GM18502 (cell line): ENCODE data around the gene FLII.
"Not testable (repeated sequence)": the region's sequence is repeated elsewhere in the genome, so short reads cannot be mapped to it uniquely, and the experiment has no call there.

Source experiments
- ATAC-seq: cut with Tn5 transposase; IDR thresholded peaks from one replicate; pipeline ENCODE4 v1.9.1; 2021; ENCODE audit warnings: mild to moderate bottlenecking; ENCODE audit not compliant: unreplicated experiment, poor library complexity

The FLII gene

DNA sequence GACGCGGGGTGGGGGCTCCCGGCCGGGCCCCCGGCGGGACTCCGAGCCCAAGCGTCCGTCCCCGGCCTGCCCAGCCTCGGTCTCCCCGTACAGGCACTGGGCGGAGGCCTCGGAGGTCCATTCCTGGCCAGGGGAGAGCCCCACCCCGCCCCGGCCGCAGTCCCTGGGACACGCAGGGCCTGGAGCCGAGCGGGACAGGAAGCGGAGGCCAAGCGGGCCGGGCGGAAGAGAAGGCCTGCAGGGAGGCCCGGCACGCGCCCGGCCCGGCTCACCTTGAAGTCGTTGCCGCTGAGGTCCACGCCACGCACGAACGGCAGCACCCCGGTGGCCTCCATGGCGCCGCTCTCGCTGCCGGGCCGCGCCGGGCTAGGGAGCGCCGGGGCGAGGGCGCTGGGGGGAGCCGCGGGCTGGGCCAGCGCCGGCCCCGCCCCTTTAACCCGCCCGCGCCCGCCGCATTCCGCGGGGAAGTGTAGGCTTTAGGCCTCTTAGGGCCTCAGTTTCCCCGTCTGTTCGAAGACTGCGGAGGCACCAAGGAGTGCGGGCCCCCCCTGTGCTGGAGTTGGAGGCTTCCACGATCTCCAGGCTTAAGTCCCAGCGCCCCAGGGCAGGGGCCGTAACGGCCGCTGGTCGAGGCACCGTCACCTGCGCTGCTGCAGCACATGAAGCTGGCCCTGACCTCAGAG is at the start of gene FLII:
FLII (minus strand) TSS at position 383 of the 683 bp plus-strand sequence; CDS start at position 335, 48 bp downstream.
- ATAC-seq, result peak; percentile 29

DNA sequence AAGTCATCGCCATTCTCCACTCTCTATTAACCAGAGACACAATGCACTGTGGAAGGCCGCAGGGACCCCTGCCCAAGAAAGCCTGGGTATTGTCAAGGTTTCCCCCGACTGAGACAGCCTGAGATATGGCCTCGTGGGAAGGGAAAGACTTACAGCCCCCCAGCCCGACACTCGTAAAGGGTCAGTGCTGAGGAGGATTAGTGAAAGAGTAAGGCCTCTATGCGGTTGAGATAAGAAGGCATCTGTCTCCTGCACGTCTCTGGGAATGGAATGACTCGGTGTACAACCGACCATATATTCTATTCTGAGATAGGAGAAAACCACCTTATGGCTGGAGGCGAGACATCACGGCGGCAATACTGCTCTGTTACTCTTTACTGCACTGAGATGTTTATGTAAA is 44.7 kb upstream of the FLII start:
- not testable (repeated sequence) for ATAC-seq

DNA sequence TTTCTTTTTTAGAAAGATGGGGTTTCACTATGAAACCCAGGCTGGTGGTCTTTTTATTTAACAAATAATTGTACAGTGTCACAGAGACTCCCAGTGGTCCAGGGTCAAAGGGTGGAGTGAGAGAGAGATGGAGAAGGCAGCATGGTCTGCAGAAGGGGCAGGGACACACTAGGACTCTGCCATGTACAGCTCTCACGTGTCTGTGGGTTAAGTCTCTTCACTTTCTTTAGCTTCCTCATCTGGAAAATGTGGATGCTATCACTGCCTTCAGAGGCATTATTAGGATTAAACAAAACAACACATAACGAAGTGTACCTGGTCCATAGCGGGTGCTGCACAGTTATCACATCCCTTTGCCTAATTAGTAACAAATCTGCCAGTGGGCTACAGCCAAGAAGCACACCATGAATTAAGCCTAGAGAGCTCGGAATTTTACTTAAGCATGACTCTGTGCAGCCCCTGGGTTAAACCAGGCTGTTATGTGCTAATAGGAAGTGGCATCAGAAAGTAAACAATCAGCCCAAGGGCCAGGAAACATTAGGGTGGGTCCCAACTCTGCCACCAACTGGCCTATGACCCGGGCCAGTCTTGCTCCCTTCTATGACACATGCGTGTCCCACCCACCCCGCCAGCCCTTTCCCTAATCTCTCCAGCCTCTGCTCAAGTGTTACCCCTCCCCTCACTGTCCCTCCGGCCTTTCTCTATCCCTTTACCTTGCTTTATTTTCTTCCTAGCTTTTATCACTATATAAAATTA is 42.4 kb upstream of the FLII start:
- no peak for ATAC-seq

DNA sequence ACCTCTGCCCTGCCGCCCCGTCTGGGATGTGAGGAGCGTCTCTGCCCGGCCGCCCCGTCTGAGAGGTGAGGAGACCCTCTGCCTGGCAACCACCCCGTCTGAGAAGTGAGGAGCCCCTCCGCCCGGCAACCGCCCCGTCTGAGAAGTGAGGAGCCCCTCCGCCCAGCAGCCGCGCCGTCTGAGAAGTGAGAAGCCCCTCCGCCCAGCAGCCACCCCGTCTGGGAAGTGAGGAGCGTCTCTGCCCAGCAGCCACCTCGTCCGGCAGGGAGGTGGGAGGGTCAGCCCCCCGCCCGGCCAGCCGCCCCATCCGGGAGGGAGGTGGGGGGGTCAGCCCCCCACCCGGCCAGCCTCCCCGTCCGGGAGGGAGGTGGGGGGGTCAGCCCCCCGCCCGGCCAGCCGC is 39.5 kb upstream of the FLII start:
- not testable (repeated sequence) for ATAC-seq

DNA sequence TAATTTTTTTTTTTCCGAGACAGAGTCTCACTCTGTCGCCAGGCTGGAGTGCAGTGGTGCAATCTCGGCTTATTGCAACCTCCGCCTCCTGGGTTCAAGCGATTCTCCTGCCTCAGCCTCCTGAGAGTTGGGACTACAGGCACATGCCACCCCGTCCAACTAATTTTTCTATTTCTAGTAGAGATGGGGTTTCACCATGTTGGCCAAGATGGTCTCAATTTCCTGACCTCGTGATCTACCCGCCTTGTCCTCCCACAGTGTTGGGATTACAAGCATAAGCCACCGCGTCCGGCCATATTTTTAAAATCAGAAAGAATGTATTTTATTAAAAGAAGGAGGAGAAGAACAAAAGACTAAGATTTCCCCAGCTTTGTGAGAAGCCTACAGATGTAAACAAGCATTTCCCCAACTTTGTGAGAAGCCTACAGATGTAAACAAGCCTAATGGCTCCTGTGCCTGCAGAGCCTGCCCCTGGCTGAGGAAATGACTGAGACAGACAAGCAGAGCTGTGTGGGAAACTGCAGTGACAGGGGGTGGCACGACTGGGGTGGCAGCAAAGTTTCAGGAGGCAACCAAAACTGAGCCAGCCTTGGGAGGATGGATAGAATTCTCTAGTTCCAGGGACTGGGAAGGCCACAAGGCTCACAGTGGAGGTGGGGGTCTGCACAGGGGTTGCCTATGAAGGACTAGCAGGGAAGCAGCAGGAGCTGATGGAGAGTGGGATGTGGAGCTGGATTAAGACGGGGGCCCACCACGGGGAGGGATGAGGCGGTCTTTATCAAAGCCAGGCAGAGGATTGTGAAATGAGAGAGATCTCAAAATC is 33.4 kb upstream of the FLII start:
- ATAC-seq, result no peak

DNA sequence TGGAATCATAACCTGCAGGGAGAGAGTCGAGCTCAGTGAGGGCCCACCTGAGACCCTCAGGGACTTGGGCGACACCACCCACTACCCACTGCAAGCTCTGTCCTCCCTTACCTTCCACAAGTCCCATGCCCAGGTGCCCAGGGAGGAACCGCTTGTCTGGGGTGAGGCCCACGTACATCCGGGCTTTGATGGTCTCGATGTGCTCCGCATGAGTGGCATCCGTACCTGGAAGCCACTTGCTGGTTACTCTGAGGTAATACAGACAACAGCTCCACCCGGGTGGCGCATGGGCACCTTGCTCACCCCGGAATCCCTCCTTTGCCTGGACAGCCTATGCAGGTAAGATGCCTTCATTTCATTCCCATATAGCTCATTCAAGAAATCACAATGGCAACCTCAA is 26.8 kb upstream of the FLII start:
- no peak for ATAC-seq

DNA sequence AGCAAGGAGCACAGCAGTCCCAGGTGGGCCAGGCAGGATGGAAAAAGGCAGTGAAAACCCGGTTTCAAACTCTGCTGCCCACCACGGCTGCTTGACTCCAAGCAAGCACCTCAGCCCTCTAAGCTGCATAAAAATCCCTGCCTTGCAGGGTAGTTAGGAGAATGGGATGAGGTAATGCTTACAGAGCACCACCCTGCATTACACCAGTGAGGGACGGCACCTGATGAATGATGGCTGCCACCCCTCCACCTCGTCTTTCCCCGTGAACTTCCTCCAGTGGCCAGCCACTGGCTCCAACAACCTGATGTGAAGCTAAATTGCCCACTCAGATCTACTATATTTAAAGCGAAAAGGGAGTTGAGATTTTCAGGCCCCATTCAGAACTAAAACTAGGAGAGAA is 23.2 kb upstream of the FLII start:
- ATAC-seq, result no peak

DNA sequence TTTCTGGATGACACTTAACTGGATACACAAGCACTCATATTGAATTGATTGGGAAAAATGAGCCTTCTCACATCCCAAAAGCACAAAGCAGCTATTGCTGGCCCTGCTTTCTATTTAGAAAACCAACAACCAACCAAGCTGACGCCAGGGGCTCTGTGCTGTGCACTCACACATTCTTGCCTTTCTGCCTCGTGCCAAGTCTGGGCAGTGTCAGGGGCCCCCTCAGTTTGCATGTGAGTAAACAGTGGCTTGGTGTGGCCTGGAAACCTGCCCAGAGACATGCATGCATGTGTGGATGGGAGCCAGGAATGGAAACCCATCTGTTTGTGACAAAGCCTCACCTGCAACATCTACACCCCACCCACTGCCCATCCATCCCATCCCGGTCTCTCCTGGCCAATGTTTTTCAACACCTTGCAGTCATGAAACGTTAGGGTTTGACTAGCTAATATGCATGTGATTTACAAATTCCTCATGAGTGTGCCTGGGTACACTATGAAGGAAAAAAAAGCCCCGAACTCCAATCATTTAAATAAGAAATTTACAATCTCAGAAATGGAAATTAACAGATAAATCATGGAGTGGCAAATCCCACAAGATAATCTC is 22.3 kb upstream of the FLII start:
- no peak for ATAC-seq

DNA sequence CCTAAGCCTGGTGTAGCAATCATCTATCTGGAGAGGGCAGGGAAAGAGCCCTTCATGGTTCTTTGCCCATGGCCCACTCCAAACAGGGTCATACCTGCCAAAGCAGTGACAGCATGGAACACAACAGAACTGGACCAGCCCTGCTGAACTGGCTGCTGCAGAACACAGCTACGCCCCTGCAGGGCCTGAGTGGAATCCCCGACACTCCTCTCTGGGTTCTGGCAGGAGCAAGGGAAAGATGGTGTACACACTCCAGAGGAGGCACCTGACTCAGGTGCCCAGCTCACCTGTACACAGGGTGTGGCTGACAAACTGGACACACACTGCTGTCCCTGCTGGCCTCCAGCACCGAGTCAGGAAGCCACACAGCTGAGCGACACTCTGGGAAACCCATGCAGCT is 21.7 kb upstream of the FLII start:
- no peak for ATAC-seq

DNA sequence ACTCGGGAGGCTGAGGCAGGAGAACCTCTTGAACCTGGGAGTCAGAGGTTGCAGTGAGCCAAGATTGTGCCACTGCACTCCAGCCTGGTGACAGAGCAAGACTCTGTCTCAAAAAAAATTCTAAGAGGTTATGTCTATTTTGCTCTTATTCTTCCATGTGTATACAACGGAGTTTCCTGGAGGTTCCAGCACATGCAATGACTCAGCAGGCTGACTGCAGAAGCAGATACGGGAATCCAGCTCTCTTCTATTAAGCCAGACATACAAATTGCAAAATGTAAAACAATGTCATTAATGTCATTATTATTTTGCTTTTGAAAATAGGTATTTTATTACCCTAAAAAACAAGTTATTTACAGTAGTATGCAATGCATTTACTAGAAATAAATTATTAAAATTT is 20.3 kb upstream of the FLII start:
- no peak for ATAC-seq

DNA sequence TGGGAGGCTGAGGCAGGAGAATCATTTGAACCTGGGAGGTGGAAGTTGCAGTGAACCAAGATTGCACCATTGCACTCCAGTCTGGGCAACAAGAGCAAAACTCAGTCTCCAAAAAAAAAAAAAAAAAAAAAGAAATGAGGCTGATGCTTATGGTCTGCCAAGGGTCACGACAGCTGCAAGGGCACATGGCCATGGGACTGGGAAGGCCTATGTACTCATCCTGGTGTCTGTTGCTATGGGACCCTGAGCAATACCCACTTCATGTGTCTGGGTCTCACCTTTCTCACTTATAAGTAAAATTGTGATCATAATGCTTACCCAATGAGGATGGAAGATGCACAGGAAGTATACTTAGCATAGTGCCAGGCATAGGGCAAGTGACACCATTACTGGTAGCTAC is 18.5 kb upstream of the FLII start:
- ATAC-seq, result no peak

DNA sequence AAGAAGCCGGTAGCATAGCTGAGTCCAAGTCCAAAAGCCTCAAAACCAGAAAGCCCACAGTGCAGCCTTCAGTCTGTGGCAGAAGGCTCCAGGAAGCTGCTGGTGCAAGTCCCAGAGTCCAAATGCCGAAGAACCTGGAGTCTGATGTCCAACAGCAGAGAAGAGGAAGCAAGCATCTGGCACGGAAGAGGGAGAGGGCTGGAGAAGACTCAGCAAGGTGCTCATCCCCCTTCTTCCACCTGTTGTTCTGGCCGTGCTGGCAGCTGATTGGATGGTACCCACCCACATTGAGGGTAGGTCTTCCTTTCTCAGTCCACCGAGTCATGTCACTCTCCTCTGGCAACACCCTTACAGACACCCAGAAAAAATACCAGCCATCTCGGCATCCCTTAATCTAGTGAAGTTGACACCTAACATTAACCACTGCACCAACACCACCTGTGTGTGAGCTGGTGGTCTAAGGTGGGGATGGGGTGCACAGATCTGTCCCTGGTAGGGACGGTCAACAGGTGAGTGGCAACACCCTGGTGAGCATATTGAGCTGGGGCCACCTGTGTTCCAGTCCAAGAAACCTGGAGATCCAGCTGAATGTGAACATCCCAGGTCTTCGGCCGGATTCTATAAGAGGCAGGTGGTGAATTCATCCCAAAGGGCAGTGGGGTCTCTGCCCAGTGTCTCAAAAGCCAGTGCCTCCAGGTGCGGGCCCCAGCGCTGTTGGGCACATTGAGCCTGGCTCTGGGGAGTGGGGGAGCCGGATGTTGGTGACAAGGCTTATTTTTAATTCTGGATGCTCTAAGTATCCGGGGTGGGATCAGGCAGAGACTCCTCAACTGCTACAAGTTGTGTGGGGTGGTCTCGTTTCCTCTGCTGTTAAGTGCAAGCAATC is 11.8 kb upstream of the FLII start:
- ATAC-seq, result no peak

DNA sequence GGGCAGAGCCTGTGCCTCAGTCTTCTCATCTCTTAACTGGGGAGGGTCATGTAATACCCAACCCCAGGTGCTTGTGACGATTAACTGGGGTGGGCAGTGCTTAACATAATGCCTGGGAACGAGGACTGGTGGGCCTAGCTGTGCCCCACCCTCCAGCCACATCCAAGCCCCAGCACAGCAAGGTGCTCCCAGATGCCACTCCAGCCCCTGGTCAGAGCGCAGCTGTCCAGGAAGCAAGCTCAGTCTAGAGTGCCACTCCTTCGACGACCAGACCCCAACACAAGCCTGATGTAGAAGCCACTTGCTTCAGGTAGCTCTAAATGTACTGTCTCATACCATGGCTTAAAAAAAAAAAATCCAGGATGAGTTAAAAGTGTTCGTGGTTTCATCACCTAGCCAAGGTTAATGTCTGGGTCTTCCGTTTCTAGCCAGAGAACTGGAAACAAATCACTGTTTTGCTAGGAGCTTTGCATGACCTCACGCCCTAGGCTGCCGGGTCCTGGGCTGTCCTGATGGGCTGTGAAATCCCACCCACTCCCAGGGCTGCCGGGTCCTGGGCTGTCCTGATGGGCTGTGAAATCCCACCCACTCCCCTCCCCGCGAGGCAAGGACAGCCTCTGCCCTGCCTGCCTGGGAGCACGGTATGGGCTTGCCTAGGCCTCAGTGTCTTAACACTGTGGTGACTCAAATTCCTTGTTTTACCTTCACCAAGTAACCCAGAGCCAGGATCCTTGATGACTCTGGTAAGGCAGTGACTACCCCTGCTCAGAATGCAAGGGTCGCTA is 9.6 kb upstream of the FLII start:
- ATAC-seq, result no peak

DNA sequence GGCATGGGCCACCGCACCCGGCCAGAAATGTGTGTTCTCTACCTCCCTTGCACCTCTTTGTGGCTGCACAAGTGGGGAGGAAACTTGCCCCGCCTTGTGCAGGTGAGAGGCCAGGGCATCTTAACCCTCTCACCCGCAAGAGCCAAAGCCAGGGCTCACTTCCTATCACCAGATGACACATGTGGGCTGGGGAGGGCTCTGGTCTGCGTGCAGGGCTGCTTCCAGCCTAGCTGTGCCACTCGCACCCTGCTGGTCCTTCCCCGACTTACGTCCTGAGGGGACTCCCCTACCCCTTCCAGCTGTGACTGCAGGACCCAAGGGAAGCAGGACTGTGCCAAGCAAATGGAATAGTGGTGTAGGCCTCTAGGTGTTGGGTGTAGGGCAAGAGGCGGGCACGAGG is 8.8 kb upstream of the FLII start:
- no peak for ATAC-seq

DNA sequence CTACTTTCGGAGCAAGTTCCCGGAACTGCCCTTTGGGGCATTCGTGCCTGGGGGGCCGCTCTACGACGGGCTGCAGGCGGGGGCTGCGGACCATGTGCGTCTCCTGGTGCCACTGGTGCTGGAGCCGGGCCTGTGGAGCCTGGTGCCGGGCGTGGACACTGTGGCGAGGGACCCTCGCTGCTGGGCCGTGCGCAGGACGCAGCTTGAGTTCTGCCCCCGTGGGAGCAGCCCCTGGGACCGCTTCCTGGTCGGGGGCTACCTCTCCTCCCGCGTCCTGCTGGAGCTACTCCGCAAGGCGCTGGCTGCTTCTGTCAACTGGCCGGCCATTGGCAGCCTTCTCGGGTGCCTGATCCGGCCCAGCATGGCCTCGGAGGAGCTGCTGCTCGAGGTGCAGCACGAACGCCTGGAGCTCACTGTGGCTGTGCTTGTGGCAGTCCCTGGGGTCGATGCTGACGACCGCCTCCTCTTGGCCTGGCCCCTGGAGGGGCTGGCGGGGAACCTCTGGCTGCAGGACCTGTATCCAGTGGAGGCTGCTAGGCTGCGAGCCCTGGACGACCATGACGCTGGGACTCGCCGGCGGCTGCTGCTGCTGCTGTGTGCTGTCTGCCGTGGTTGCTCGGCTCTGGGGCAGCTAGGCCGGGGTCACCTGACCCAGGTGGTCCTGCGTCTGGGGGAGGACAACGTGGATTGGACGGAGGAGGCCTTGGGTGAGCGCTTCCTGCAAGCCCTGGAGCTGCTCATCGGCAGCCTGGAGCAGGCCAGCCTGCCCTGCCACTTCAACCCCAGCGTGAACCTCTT is 5.5 kb upstream of the FLII start:
- ATAC-seq, result no peak

DNA sequence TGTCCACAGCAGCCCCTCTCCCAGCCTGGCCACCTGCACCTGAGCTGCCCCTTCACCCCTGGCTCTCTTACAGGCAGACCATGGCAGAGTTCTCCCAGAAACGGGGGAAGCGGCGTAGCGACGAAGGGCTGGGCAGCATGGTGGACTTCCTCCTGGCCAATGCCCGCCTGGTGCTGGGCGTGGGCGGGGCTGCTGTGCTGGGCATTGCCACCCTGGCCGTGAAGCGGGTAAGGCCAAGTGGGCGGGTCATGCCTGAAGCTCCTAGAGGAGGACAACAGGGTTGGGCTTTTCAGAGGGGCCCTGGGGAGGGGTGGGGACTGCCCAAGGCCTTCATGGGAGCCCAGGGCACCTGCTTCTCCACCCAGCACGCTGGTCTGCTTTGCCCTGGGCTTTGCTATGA is 4.1 kb upstream of the FLII start:
- no peak for ATAC-seq

DNA sequence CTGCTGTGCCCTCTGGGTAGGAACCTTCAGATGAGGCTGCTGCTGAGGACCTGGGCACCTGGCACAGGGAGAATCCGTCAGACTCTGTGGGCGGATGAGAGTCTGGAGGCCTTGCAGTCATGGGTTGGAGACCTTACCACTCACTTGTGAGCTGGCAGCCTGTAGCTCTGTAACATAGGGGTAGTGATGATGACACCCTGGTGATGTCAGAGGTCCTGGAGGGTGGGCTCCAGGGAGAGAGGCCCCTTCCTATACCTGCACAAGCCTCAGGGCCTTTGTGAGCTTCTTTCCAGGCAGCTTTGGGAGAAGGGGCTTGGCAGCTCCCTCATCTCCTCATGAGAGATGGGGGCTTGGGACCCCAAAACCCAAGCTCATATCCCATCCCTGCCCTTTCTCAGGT is 3.6 kb upstream of the FLII start:
- ATAC-seq, result no peak

DNA sequence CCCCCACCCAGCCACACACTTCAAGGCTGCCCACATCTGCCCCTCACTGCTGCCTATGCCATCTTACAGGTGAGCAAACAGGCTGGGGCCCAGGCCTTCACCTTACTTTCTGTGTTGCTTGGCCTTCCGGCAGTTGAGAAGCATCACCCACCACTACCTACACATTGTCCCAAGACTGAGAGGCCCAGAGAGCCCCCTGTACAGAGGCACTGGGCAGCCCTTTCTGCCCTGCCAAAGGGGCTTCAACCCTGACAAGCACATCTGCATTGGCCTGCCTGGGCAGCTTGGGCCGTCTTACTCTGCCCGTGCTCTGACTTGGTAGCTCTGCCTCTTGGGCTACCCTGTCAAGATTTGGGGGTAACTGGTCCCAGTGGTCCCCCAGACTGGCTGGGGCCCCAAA is 3.1 kb upstream of the FLII start:
- ATAC-seq, result no peak
